Body of pancreas (tissue), 4 donors: ENCODE data around the gene RNASEH2A. TPM values are rescaled to one million over a fixed set of nuclear protein-coding genes. Genes with fewer than 3 reads are reported as not detected.

Experiments used
- ATAC-seq: fragments of 150-250 bp; one replicate; pipeline ENCODE4 v1.9.1; 2016
- DNase-seq, 4 donors: peaks; one replicate each; pipeline ENCODE4 v3.0.0-alpha.2; 2019
- H3K27ac ChIP-seq, 4 donors: fragments of 200-600 bp; sonication (generic); 1 replicate in 3 of 4; 2 replicates in 1 of 4; pipeline versions ENCODE4 v1.5.1 to v1.6.1; 2016 to 2019; ENCODE audit warnings: mild to moderate bottlenecking in 1 of 4, mixed read lengths in 1 of 4, moderate library complexity in 1 of 4
- H3K27me3 ChIP-seq, 2 donors: fragments of 200-600 bp; sonication (generic); one replicate each; pipeline ENCODE4 v1.6.0; 2016; ENCODE audit warnings: mild to moderate bottlenecking in 1 of 2
- H3K36me3 ChIP-seq, 2 donors: fragments of 200-600 bp; sonication (generic); replicated peaks in 1 of 2; 2 replicates each; pipeline ENCODE4 v1.5.1; 2016; ENCODE audit warnings: low read depth in 2 of 2; ENCODE audit not compliant: insufficient read depth in 1 of 2
- H3K4me1 ChIP-seq: fragments of 200-600 bp; sonication (generic); one replicate; pipeline ENCODE4 v1.6.0; 2016
- H3K4me3 ChIP-seq, 2 donors: fragments of 200-600 bp; sonication (generic); 1 replicate in 1 of 2; 2 replicates in 1 of 2; pipeline ENCODE4 v1.5.1; 2016 to 2019
- H3K9me3 ChIP-seq, 3 donors: fragments of 200-600 bp; sonication (generic); 1 replicate in 2 of 3; 2 replicates in 1 of 3; pipeline ENCODE4 v1.5.1; 2016
- POLR2A ChIP-seq, 3 donors: fragments of 450-650 bp; IDR thresholded peaks; one replicate each; pipeline ENCODE4 v1.6.1; 2016; ENCODE audit warnings: antibody characterized with exemption in 3 of 3, mild to moderate bottlenecking in 2 of 3
- WGBS, 2 donors: methylation state at CpG; one replicate each; pipeline ENCODE4 v1.1.5; 2017; 5-methylcytosine and 5-hydroxymethylcytosine counted together
- intact Hi-C: fragments of 100-400 bp; cut with DNase I; formaldehyde crosslinking; loops from one replicate; pipeline ENCODE4 v1.15.1; 2023
- total RNA-seq, 2 donors: library from RNA; depleted of rRNA; stranded (reverse); fragments of >200 nt; gene quantifications; one replicate each; pipeline ENCODE4 v1.1.0, GENCODE V29; 2016
- TF ChIP-seq, protein P1 (sequence below), 7 experiments: fragments of 450-650 bp in 4 of 7; fragments of 200-600 bp in 3 of 7; sonication (generic) in 3 of 7; IDR thresholded peaks; one replicate each; pipeline ENCODE4 v1.5.1; 2016 to 2019; ENCODE audit warnings: antibody characterized with exemption in 7 of 7

RNASEH2A gene
- total RNA-seq, 2 donors from 2014 or later: 1.3 to 6.5 TPM

DNA sequence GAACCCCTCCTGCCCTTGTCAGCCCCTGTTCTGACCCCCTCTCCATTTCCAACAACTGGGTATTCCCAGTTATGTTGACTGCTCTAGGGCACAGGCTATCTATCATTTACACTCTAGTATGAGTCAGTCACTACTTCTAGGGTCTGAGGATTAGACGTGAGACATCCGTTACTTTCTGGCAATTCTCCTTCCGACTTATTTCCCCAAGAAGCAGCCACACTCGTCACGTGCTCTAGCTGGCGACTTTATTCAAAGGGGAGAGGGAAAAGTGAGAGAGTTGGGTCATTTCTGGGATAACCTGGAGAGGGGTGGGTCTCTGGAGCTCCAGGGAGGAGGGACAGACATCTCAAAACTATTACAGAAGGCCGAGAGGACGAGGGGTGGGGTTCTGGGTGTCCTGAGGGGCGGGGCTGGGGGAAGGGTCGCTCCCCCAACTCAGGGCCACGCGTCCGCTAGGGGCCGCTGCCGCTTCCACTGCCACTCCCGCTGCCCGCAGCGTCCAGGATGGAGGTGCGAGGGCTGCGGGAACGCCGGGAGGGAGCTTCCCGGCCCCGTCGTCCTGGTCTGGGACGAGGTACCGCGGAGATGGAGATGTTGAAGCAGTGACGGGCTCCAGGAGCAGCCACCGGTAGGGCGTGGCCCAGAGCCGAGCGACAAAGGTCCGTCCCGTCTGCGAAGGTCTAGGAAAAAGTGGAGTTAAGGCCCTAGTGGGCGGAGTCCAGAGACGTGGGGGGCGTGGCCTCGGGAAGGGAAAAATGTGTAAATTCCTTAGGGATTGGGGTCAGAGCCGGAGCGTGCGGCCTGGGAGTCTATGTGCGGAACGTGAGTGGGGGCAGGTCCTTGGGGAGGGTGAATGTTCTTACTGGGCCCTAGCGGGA, 19.1 kb downstream of the RNASEH2A start:
- peaks cover 16% of the 10 kb centered on the region for H3K4me1 ChIP-seq
- peaks cover 0 to 7% of the 10 kb centered on the region in 2 donors for H3K27me3 ChIP-seq
- H3K36me3 ChIP-seq: no peaks in the 10 kb centered on the region
- intact Hi-C loops: no loop called here
- no peak overlapping the region for H3K27ac ChIP-seq
- no peak overlapping the region for H3K4me3 ChIP-seq
- peak in 1 of 4 donors; percentile 39 for DNase-seq
- H3K9me3 ChIP-seq: no peaks in the 10 kb centered on the region
- WGBS, 2 donors: 5 to 7% methylated on average over 21 to 46 of the region's 46 CpGs
- ATAC-seq: no peak
- TF ChIP-seq, protein P1, sequence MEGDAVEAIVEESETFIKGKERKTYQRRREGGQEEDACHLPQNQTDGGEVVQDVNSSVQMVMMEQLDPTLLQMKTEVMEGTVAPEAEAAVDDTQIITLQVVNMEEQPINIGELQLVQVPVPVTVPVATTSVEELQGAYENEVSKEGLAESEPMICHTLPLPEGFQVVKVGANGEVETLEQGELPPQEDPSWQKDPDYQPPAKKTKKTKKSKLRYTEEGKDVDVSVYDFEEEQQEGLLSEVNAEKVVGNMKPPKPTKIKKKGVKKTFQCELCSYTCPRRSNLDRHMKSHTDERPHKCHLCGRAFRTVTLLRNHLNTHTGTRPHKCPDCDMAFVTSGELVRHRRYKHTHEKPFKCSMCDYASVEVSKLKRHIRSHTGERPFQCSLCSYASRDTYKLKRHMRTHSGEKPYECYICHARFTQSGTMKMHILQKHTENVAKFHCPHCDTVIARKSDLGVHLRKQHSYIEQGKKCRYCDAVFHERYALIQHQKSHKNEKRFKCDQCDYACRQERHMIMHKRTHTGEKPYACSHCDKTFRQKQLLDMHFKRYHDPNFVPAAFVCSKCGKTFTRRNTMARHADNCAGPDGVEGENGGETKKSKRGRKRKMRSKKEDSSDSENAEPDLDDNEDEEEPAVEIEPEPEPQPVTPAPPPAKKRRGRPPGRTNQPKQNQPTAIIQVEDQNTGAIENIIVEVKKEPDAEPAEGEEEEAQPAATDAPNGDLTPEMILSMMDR (IDR thresholded peaks at IDR 0.05): peak in 6 of 7 experiments; percentile 7 to 24 (median 16)
- TF ChIP-seq POLR2A (IDR thresholded peaks at IDR 0.05): no peak

DNA sequence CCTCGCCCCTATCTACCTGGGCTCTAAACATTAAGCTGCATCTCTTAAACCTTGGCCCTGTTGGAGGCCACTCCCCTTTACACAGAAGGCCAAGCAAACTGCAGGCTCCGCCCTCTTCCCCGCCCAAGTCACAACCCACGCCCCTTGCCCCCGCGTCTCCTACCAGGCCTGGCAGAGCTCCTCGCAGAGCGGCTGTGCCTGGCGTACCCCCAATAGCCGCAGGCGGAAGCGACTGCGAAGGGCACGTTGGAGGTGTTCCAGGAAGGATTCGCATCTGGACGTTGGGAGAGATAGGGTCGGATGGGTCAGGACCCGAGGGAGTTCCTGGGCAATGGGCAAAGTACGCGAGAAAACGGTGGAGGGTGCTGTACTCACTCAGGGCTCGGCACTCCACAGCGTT, 22.1 kb downstream of the RNASEH2A start:
- 3% methylated on average over 17 to 23 of the region's 23 CpGs for WGBS, 2 donors
- H3K27ac ChIP-seq: no peak overlapping the region
- intact Hi-C loops: no loop called here
- TF ChIP-seq, protein P1 (IDR thresholded peaks at IDR 0.05): no peak
- TF ChIP-seq POLR2A (IDR thresholded peaks at IDR 0.05): no peak
- DNase-seq (peak in 3 of 4 donors; percentile 54 to 65 (median 54)), ATAC-seq (peak; percentile 45)
- H3K27me3 ChIP-seq: peaks cover 0 to 7% of the 10 kb centered on the region in 2 donors
- no peaks in the 10 kb centered on the region for H3K36me3 ChIP-seq
- peaks cover 27% of the 10 kb centered on the region for H3K4me1 ChIP-seq
- H3K9me3 ChIP-seq: no peaks in the 10 kb centered on the region
- no peak overlapping the region for H3K4me3 ChIP-seq

DNA sequence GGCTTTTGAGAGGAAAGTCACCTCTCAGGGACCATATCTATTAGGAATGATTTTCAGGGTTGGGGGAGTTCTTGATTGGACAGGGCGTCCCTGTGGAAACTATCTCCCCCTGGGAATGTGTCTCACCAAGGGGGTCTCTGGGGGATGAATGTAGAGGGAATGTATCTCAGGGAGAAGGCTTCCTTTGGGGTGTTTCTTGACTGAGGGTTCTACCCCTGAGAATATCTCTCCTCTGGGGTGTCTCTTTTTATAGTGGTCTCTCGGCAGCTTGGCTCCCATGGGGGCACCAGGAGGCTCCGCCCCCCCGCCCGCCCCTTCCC, 27.0 kb downstream of the RNASEH2A start:
- DNase-seq (no peak), ATAC-seq (no peak)
- Histone ChIP-seq H3K4me1 (peaks cover 30% of the 10 kb centered on the region), H3K27ac (no peak overlapping the region), H3K9me3 (no peaks in the 10 kb centered on the region), H3K4me3 (no peak overlapping the region), H3K27me3 (peaks cover 0 to 32% of the 10 kb centered on the region in 2 donors), H3K36me3 (no peaks in the 10 kb centered on the region)
- 0 to 7% methylated on average over 1 to 3 of the region's 5 CpGs for WGBS, 2 donors
- TF ChIP-seq, protein P1 (IDR thresholded peaks at IDR 0.05): no peak
- no peak for TF ChIP-seq POLR2A (IDR thresholded peaks at IDR 0.05)
- intact Hi-C loops: no loop called here

DNA sequence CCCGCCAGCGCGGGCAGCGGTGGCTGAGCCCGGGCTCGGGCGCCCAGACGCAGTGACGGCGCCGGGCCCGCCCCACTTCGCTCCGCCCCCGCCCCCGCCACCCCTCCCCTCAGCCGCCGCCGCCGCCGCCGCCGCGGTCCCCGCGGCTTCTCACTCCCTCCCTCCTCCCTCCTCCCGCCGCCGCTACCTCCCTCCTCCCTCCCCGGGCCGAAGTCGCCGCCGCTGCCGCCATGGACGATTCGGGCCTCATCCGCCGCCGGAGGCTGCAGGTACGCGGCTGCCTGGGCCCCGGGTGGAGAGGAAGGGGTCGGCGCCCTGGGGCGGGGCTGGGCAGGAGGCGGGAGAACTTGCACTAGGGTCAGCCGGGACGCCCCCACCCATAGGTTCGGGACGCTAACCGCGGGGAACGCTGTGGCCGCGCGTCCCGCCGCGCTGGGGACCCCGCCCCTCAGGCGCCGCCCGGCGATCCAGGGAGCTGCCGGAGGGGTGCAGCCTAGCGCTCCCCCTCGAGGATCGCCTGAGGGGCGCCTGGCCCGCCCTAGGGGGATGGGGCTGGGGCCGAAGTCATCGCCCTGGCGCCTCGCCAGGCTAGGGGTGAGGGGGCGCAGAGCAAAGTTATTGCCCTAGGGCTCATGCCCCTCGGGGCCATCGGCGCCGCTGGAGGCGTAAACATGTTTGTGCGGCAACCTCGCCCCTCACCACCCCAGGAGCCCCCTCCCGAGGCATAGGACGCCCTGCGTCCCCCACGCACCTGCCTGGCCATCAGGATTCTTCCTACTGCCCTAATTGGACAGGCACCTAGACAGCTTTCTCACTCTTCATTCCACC, 27.6 kb downstream of the RNASEH2A start:
- no peaks in the 10 kb centered on the region for H3K36me3 ChIP-seq
- intact Hi-C loops: no loop called here
- H3K4me3 ChIP-seq: no peak overlapping the region
- WGBS, 2 donors: 0 to 2% methylated on average over 8 to 78 of the region's 87 CpGs
- peaks cover 33% of the 10 kb centered on the region for H3K4me1 ChIP-seq
- H3K9me3 ChIP-seq: no peaks in the 10 kb centered on the region
- peaks cover 0 to 32% of the 10 kb centered on the region in 2 donors for H3K27me3 ChIP-seq
- ATAC-seq: no peak
- no peak overlapping the region for H3K27ac ChIP-seq
- DNase-seq: peak in 3 of 4 donors; percentile 21 to 45 (median 31)
- TF ChIP-seq, protein P1 (IDR thresholded peaks at IDR 0.05): no peak
- no peak for TF ChIP-seq POLR2A (IDR thresholded peaks at IDR 0.05)
